DOHH2 (cell line): Measurements from ENCODE around the gene SMPD1.

ENCODE experiments used
- H3F3A ChIP-seq: fragments of 200-600 bp; sonication (generic), shearing (Covaris generic); 2 replicates; pipeline ENCODE4 v1.6.0; 2016; ENCODE audit warnings: antibody characterized with exemption, mild to moderate bottlenecking; ENCODE audit not compliant: control insufficient read depth, insufficient read depth
- H3K27ac ChIP-seq: fragments of 200-600 bp; sonication (generic); 2 replicates; pipeline ENCODE4 v1.5.1; 2014; ENCODE audit warnings: low read depth, mild to moderate bottlenecking, low read length, moderate library complexity
- H3K27me3 ChIP-seq: fragments of 200-600 bp; sonication (generic); 2 replicates; pipeline ENCODE4 v1.6.1; 2014; ENCODE audit warnings: mild to moderate bottlenecking, low read length, mixed read lengths; ENCODE audit not compliant: control insufficient read depth
- H3K36me3 ChIP-seq: fragments of 200-600 bp; sonication (generic); 2 replicates; pipeline ENCODE4 v1.6.1; 2014; ENCODE audit warnings: mild to moderate bottlenecking, low read length, moderate library complexity, mixed read lengths; ENCODE audit not compliant: control insufficient read depth
- H3K4me1 ChIP-seq: fragments of 200-600 bp; sonication (generic); 2 replicates; pipeline ENCODE4 v1.6.1; 2014; ENCODE audit warnings: mild to moderate bottlenecking, low read length, mixed read lengths; ENCODE audit not compliant: control insufficient read depth
- H3K4me2 ChIP-seq: fragments of 200-600 bp; sonication (generic); 2 replicates; pipeline ENCODE4 v1.6.0; 2014; ENCODE audit warnings: mild to moderate bottlenecking, low read length, moderate library complexity
- H3K4me3 ChIP-seq: fragments of 200-600 bp; sonication (generic); 2 replicates; pipeline ENCODE4 v1.5.1; 2014; ENCODE audit warnings: mild to moderate bottlenecking, low read length, mixed read lengths
- H3K79me2 ChIP-seq: fragments of 200-600 bp; sonication (generic); 2 replicates; pipeline ENCODE4 v1.6.1; 2014; ENCODE audit warnings: mild to moderate bottlenecking, low read length, mixed read lengths; ENCODE audit not compliant: control insufficient read depth
- H3K9me2 ChIP-seq: fragments of 200-600 bp; sonication (generic); replicated peaks from 2 replicates; pipeline ENCODE4 v1.6.1; 2014; ENCODE audit warnings: mild to moderate bottlenecking, low read length, mixed read lengths; ENCODE audit not compliant: control insufficient read depth
- H3K9me3 ChIP-seq: fragments of 200-600 bp; sonication (generic); 2 replicates; pipeline ENCODE4 v1.6.1; 2014; ENCODE audit warnings: antibody characterized with exemption, low read length, mixed read lengths; ENCODE audit not compliant: control insufficient read depth, insufficient read depth
- H4K20me1 ChIP-seq: fragments of 200-600 bp; sonication (generic); 2 replicates; pipeline ENCODE4 v1.6.0; 2014; ENCODE audit warnings: low read depth, mild to moderate bottlenecking, antibody characterized with exemption, low read length, moderate library complexity; ENCODE audit not compliant: control insufficient read depth, insufficient read depth
- CTCF ChIP-seq: fragments of 200-600 bp; sonication (generic); IDR thresholded peaks from one replicate; pipeline ENCODE4 v1.5.1; 2014; ENCODE audit warnings: antibody characterized with exemption, mild to moderate bottlenecking, low read depth, low read length; ENCODE audit not compliant: poor library complexity, severe bottlenecking
- EZH2phosphoT487 ChIP-seq: fragments of 200-600 bp; sonication (generic); IDR thresholded peaks from 2 replicates; pipeline ENCODE4 v1.6.1; 2017; ENCODE audit warnings: borderline replicate concordance, mild to moderate bottlenecking, antibody characterized with exemption, low read length, moderate library complexity, mixed read lengths

SMPD1 gene

DNA sequence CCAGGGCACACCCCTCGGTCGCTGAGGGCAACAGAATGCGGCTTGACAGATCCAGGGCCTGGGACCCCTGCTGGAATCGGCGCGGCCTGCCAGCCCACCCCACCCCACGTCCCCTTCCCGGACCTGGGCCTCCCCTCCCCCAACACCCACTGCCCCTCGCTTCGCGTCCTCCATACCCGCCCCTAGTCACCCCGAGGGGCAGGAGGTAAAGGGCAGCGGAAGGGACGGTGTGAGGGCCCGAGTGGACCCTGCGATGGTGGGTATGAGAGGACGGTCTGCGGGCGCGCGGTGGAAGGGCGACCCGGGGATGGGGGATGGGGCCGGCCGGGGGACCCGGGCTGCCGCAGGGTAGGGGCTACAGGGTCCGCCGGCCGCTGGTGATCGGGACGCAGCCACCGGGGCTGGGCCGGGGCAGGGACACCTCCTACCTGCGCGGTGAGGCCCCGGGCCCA, 28.3 kb downstream of the SMPD1 start:
- H3K9me3 ChIP-seq: no peaks in the 10 kb centered on the region
- peak overlapping the region; percentile 85 for H3K4me3 ChIP-seq
- TF ChIP-seq CTCF (no peak), EZH2phosphoT487 (no peak)
- H3K9me2 ChIP-seq: no peaks in the 10 kb centered on the region
- H4K20me1 ChIP-seq: no peaks in the 10 kb centered on the region
- peak overlapping the region; percentile 87 for H3K4me2 ChIP-seq
- no peaks in the 10 kb centered on the region for H3K79me2 ChIP-seq
- H3K27me3 ChIP-seq: peaks cover 74% of the 10 kb centered on the region
- peaks cover 8% of the 10 kb centered on the region for H3K4me1 ChIP-seq
- H3F3A ChIP-seq: 0 out of 2 replicates have a peak, but pooled peaks cover 3% of the 10 kb centered on the region
- H3K27ac ChIP-seq: no peak overlapping the region
- H3K36me3 ChIP-seq: no peaks in the 10 kb centered on the region

DNA sequence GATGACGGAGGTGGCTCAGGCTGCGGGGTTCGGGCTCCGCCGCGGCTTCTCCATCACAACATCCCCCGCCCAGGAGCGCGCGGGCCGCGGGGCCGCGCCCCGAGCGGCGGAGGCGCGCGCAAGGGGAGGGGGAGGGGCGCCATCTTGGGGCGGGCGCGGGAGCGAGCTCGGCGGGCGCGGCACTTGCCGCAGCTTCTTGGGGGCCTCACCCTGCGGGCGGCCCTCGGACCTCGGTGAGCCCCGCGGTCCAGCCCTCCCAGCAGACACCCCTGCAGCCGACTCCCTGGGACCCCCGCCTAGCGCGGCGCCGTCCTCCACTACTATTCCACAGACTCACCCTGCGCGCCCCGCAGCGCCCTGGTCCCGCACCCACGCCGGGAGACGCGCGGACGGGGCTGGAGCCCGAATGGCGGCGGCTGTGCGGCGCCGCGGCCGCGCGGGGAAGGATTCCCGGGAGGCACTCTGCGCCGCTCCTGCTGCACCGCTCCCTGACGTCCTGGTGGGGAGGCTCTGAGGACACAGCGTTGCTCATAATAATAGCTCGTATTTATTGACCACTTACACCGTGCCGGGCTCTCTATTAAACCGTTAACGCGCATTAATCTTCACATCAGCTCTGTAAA, 28.8 kb downstream of the SMPD1 start, which contains the start of gene APBB1:
Gene APBB1, minus strand, starts transcription at position 86 of the 623 bp plus-strand sequence. CDS start 7,747 bp downstream, outside the sequence.
- Histone ChIP-seq H3K9me2 (no peaks in the 10 kb centered on the region), H3K36me3 (no peaks in the 10 kb centered on the region), H3K79me2 (no peaks in the 10 kb centered on the region), H3K9me3 (no peaks in the 10 kb centered on the region), H3K27ac (no peak within 1 kb of the TSS), H3K4me2 (peak within 1 kb of the TSS; percentile 87), H3K4me1 (peaks cover 8% of the 10 kb centered on the region), H3K4me3 (peak within 1 kb of the TSS; percentile 85), H4K20me1 (no peaks in the 10 kb centered on the region), H3F3A (0 out of 2 replicates have a peak, but pooled peaks cover 3% of the 10 kb centered on the region), H3K27me3 (peaks cover 79% of the 10 kb centered on the region)
- no peak; the same call in 1 of the 2 replicates for TF ChIP-seq EZH2phosphoT487
- no peak for TF ChIP-seq CTCF

DNA sequence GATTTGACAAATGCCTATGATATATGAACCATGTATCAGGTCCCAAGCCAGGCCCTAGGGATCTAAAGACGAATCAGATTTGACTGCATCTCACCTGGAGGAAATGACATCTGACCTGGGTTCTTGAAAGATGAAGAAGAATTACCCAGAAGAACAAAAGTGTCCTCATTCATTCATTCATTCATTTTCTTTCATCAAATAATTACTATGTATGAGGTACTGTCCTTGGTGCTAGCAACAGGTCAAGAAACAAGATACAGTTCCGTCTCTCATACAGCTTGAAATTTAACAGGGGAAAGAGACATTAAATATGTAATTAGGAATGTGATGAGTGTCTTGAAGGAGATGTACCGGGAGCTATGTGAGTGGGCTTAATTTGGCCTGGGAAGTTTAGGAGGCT, 30.4 kb downstream of the SMPD1 start:
- Histone ChIP-seq H3K4me1 (peaks cover 8% of the 10 kb centered on the region), H3F3A (0 out of 2 replicates have a peak, but pooled peaks cover 3% of the 10 kb centered on the region), H3K27me3 (peaks cover 79% of the 10 kb centered on the region), H3K4me2 (no peak overlapping the region), H3K9me2 (no peaks in the 10 kb centered on the region), H3K79me2 (no peaks in the 10 kb centered on the region), H4K20me1 (no peaks in the 10 kb centered on the region; the same call in 1 of the 2 replicates), H3K9me3 (no peaks in the 10 kb centered on the region), H3K27ac (no peak overlapping the region), H3K36me3 (no peaks in the 10 kb centered on the region), H3K4me3 (no peak overlapping the region)
- TF ChIP-seq EZH2phosphoT487: no peak
- no peak for TF ChIP-seq CTCF
